GM21737 (cell line): ENCODE data around the gene RBM47.
"Not testable (repeated sequence)": the region's sequence is repeated elsewhere in the genome, so short reads cannot be mapped to it uniquely, and the experiment has no call there.

Experiments used
- ATAC-seq: cut with Tn5 transposase; IDR thresholded peaks from one replicate; pipeline ENCODE4 v1.9.1; 2021; ENCODE audit warnings: mild to moderate bottlenecking, moderate library complexity; ENCODE audit not compliant: unreplicated experiment

Gene RBM47

GRCh38 chr4:40564815-40565483 lies 64.7 kb downstream of the RBM47 start:
- no peak for ATAC-seq

GRCh38 chr4:40564004-40564403 lies 65.7 kb downstream of the RBM47 start:
- no peak for ATAC-seq

- ATAC-seq = no peak
Observed at GRCh38 chr4:40563401-40563800, 66.3 kb downstream of the RBM47 start.

- ATAC-seq = no peak
Observed at GRCh38 chr4:40562681-40563080, 67.0 kb downstream of the RBM47 start.

- no peak for ATAC-seq
Observed at GRCh38 chr4:40562208-40562607, 67.5 kb downstream of the RBM47 start.

- ATAC-seq = not testable (repeated sequence)
Observed at GRCh38 chr4:40561543-40562177, 68.0 kb downstream of the RBM47 start.

GRCh38 chr4:40559585-40560465 lies 69.8 kb downstream of the RBM47 start:
- peak; percentile 56 for ATAC-seq

GRCh38 chr4:40557736-40558135 lies 71.9 kb downstream of the RBM47 start:
- ATAC-seq = no peak

- no peak for ATAC-seq
Observed at GRCh38 chr4:40555176-40555900, 74.3 kb downstream of the RBM47 start.

GRCh38 chr4:40554641-40555040 lies 75.0 kb downstream of the RBM47 start:
- not testable (repeated sequence) for ATAC-seq

GRCh38 chr4:40553995-40554394 lies 75.7 kb downstream of the RBM47 start:
- no peak for ATAC-seq

GRCh38 chr4:40552536-40552935 lies 77.1 kb downstream of the RBM47 start:
- no peak for ATAC-seq

- not testable (repeated sequence) for ATAC-seq
Observed at GRCh38 chr4:40551568-40552136, 78.0 kb downstream of the RBM47 start.

- ATAC-seq = peak; percentile 70
Observed at GRCh38 chr4:40550948-40551462, 78.7 kb downstream of the RBM47 start.

- no peak for ATAC-seq
Observed at GRCh38 chr4:40550196-40550595, 79.5 kb downstream of the RBM47 start.

GRCh38 chr4:40548256-40548655 lies 81.4 kb downstream of the RBM47 start:
- no peak for ATAC-seq

GRCh38 chr4:40547789-40548132 lies 81.9 kb downstream of the RBM47 start:
- no peak for ATAC-seq

GRCh38 chr4:40546969-40547788 lies 82.5 kb downstream of the RBM47 start:
- ATAC-seq = no peak

GRCh38 chr4:40546506-40546905 lies 83.2 kb downstream of the RBM47 start:
- no peak for ATAC-seq

- not testable (repeated sequence) for ATAC-seq
Observed at GRCh38 chr4:40545487-40545886, 84.2 kb downstream of the RBM47 start.
